HEK293 (cell line): Measurements from ENCODE around the gene HYAL3.
A peak's percentile ranks its signal among the peaks of the same experiment; 100 is the strongest.

Source experiments
- GLIS1 ChIP-seq: fragments of 450-650 bp; formaldehyde crosslinking; IDR thresholded peaks from 2 replicates; pipeline ENCODE4 v1.5.1; 2016; ENCODE audit warnings: missing biosample characterization, missing genetic modification characterization
- HIC1 ChIP-seq: fragments of 450-650 bp; formaldehyde crosslinking; IDR thresholded peaks from 2 replicates; pipeline ENCODE4 v1.5.1; 2016; ENCODE audit warnings: missing biosample characterization, missing genetic modification characterization
- HOXA7 ChIP-seq: sonication (generic); formaldehyde crosslinking; IDR thresholded peaks from 2 replicates; pipeline ENCODE4 v1.8.1; 2022; ENCODE audit warnings: missing genetic modification reagents, borderline replicate concordance
- HOXD13 ChIP-seq: sonication (generic); formaldehyde crosslinking; IDR thresholded peaks from 2 replicates; pipeline ENCODE4 v1.8.0; 2022; ENCODE audit warnings: missing genetic modification reagents, borderline replicate concordance
- PRDM10 ChIP-seq: fragments of 450-650 bp; formaldehyde crosslinking; IDR thresholded peaks from 2 replicates; pipeline ENCODE4 v1.5.1; 2016; ENCODE audit warnings: missing biosample characterization, missing genetic modification characterization
- REST ChIP-seq: fragments of 450-650 bp; formaldehyde crosslinking; IDR thresholded peaks from 2 replicates; pipeline ENCODE4 v1.5.1; 2016; ENCODE audit warnings: missing biosample characterization, missing genetic modification characterization
- SP3 ChIP-seq: fragments of 450-650 bp; formaldehyde crosslinking; IDR thresholded peaks from 2 replicates; pipeline ENCODE4 v1.5.1; 2016; ENCODE audit warnings: missing biosample characterization, missing genetic modification characterization
- WT1 ChIP-seq: fragments of 450-650 bp; formaldehyde crosslinking; IDR thresholded peaks from 2 replicates; pipeline ENCODE4 v1.5.1; 2016; ENCODE audit warnings: missing biosample characterization, missing genetic modification characterization
- ZBTB20 ChIP-seq: fragments of 450-650 bp; formaldehyde crosslinking; IDR thresholded peaks from 2 replicates; pipeline ENCODE4 v1.5.1; 2016; ENCODE audit warnings: missing biosample characterization, missing genetic modification characterization
- ZBTB48 ChIP-seq: fragments of 450-650 bp; formaldehyde crosslinking; IDR thresholded peaks from 2 replicates; pipeline ENCODE4 v1.5.1; 2016; ENCODE audit warnings: missing biosample characterization, missing genetic modification characterization
- ZNF146 ChIP-seq: fragments of 450-650 bp; formaldehyde crosslinking; IDR thresholded peaks from 2 replicates; pipeline ENCODE4 v1.5.1; 2016; ENCODE audit warnings: missing biosample characterization, missing genetic modification characterization
- ZNF26 ChIP-seq: fragments of 450-650 bp; formaldehyde crosslinking; IDR thresholded peaks from 2 replicates; pipeline ENCODE4 v1.5.1; 2016; ENCODE audit warnings: missing biosample characterization, missing genetic modification characterization
- ZNF266 ChIP-seq: fragments of 450-650 bp; formaldehyde crosslinking; IDR thresholded peaks from 2 replicates; pipeline ENCODE4 v1.5.1; 2016; ENCODE audit warnings: missing biosample characterization, missing genetic modification characterization, low read depth
- ZNF324 ChIP-seq: fragments of 450-650 bp; formaldehyde crosslinking; IDR thresholded peaks from 2 replicates; pipeline ENCODE4 v1.5.1; 2016; ENCODE audit warnings: missing biosample characterization, missing genetic modification characterization
- ZNF398 ChIP-seq: fragments of 450-650 bp; formaldehyde crosslinking; IDR thresholded peaks from 2 replicates; pipeline ENCODE4 v1.5.1; 2017; ENCODE audit warnings: missing biosample characterization, missing genetic modification characterization
- ZNF529 ChIP-seq: fragments of 450-650 bp; formaldehyde crosslinking; IDR thresholded peaks from 2 replicates; pipeline ENCODE4 v1.5.1; 2017; ENCODE audit warnings: missing genetic modification characterization, missing biosample characterization; ENCODE audit not compliant: insufficient replicate concordance
- ZNF544 ChIP-seq: fragments of 450-650 bp; formaldehyde crosslinking; IDR thresholded peaks from 2 replicates; pipeline ENCODE4 v1.5.0; 2017; ENCODE audit warnings: missing biosample characterization, missing genetic modification characterization
- ZNF561 ChIP-seq: fragments of 450-650 bp; IDR thresholded peaks from 2 replicates; pipeline ENCODE4 v1.5.1; 2018; ENCODE audit warnings: missing biosample characterization, missing genetic modification characterization, borderline replicate concordance
- ZNF596 ChIP-seq: fragments of 450-650 bp; IDR thresholded peaks from 2 replicates; pipeline ENCODE4 v1.5.0; 2018; ENCODE audit warnings: missing biosample characterization, mild to moderate bottlenecking, missing genetic modification characterization, moderate library complexity
- ZNF624 ChIP-seq: fragments of 450-650 bp; formaldehyde crosslinking; IDR thresholded peaks from 2 replicates; pipeline ENCODE4 v1.5.1; 2017; ENCODE audit warnings: missing biosample characterization, missing genetic modification characterization
- ZNF626 ChIP-seq: fragments of 450-650 bp; sonication (Bioruptor Pico); formaldehyde crosslinking; IDR thresholded peaks from 2 replicates; pipeline ENCODE4 v1.5.1; 2018; ENCODE audit warnings: missing biosample characterization, missing genetic modification characterization, inconsistent platforms
- ZNF660 ChIP-seq: fragments of 450-650 bp; IDR thresholded peaks from 2 replicates; pipeline ENCODE4 v1.5.1; 2018; ENCODE audit warnings: missing biosample characterization, mild to moderate bottlenecking, missing genetic modification characterization
- ZNF664 ChIP-seq: fragments of 450-650 bp; formaldehyde crosslinking; IDR thresholded peaks from 2 replicates; pipeline ENCODE4 v1.5.1; 2016; ENCODE audit warnings: missing biosample characterization, missing genetic modification characterization
- ZNF670 ChIP-seq: fragments of 450-650 bp; formaldehyde crosslinking; IDR thresholded peaks from 2 replicates; pipeline ENCODE4 v1.5.1; 2016; ENCODE audit warnings: missing biosample characterization, missing genetic modification characterization, low read depth
- ZSCAN5A ChIP-seq: fragments of 450-650 bp; formaldehyde crosslinking; IDR thresholded peaks from 2 replicates; pipeline ENCODE4 v1.5.1; 2016; ENCODE audit warnings: missing biosample characterization, missing genetic modification characterization
- ZXDB ChIP-seq: fragments of 450-650 bp; formaldehyde crosslinking; IDR thresholded peaks from 2 replicates; pipeline ENCODE4 v1.5.1; 2016; ENCODE audit warnings: missing biosample characterization, missing genetic modification characterization

HYAL3 gene

GRCh38 chr3:50264383-50264963, 34.7 kb downstream of the HYAL3 start (continued):
- no peak for TF ChIP-seq ZNF544 (tag by site-specific recombination)
- peak; percentile 87 for TF ChIP-seq SP3
- 0 out of 2 replicates have a peak, but pooled peaks have one; percentile 17 for TF ChIP-seq PRDM10 (tag by site-specific recombination)
- TF ChIP-seq GLIS1 (tag by site-specific recombination): peak; percentile 84
- no peak for TF ChIP-seq ZNF26 (tag by site-specific recombination)
- no peak for TF ChIP-seq ZSCAN5A (tag by site-specific recombination)
- no peak for TF ChIP-seq ZNF529 (tag by site-specific recombination)
- no peak for TF ChIP-seq ZBTB20 (tag by site-specific recombination)
- no peak for TF ChIP-seq HOXA7 (CRISPR knock-in tag)
- TF ChIP-seq ZBTB48 (tag by site-specific recombination): no peak
- no peak for TF ChIP-seq ZNF146 (tag by site-specific recombination)
- no peak for TF ChIP-seq REST (tag by site-specific recombination)
- TF ChIP-seq ZXDB (tag by site-specific recombination): peak; percentile 98
- TF ChIP-seq ZNF596 (tag by site-specific recombination): no peak
- TF ChIP-seq ZNF561 (tag by site-specific recombination): no peak
- no peak for TF ChIP-seq ZNF266
- TF ChIP-seq ZNF670 (tag by site-specific recombination): no peak
- TF ChIP-seq ZNF624: no peak
- no peak for TF ChIP-seq ZNF626
- peak; percentile 99 for TF ChIP-seq ZNF398 (tag by site-specific recombination)
- 0 out of 2 replicates have a peak, but pooled peaks have one; percentile 48 for TF ChIP-seq ZNF324
- TF ChIP-seq WT1 (tag by site-specific recombination): peak; percentile 87
- 0 out of 2 replicates have a peak, but pooled peaks have one; percentile 56 for TF ChIP-seq ZNF660 (tag by site-specific recombination)
- TF ChIP-seq HOXD13 (CRISPR knock-in tag): no peak
- 0 out of 2 replicates have a peak, but pooled peaks have one; percentile 17 for TF ChIP-seq HIC1 (tag by site-specific recombination)
- TF ChIP-seq ZNF664 (tag by site-specific recombination): no peak
